Hematopoietic multipotent progenitor cell treated with erythropoietin and hydrocortisone succinate and interleukin-3 and kit ligand, for 6 days (in vitro differentiated cells): ENCODE measurements around the gene HIKESHI.

Source experiments
- DNase-seq: peaks from one replicate; pipeline ENCODE4 v3.0.0-alpha.2; 2015

HIKESHI gene, protein sequence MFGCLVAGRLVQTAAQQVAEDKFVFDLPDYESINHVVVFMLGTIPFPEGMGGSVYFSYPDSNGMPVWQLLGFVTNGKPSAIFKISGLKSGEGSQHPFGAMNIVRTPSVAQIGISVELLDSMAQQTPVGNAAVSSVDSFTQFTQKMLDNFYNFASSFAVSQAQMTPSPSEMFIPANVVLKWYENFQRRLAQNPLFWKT

DNA sequence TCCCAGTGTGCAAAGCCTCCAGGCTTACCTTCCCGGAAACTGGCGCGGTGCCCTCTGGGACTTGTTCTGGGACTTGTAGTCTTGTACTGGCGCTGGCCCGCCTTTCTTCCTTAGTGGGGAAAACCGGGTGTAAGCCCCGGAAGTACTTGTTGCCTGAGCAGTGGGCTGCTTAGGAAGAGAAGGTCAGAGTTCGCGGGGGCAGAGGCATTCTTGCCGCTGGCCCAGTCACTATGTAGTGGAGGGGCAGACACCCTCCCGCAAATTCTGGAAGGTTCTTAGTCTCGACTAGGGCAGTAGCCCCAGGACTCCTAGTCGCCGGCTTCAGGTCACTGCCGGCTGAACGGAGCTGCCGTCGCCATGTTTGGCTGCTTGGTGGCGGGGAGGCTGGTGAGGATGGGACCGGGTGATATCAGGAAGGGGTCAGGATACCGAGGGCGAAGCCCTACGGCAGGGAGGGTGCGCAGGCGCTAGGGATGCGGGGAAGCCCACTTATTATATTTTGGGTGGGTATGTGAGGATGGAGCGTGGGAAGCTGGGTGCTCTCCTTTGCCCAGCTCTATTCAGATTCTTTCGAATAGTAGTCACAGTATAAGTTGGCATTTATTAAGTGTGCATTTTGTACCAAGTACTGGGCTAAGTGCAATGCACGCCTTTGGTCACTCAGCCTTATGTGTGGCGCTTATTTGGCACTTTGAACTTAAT lies at the start of gene HIKESHI:
Gene HIKESHI, plus strand, starts transcription at position 149 of the 702 bp plus-strand sequence. Its CDS starts 209 bp downstream, at position 358.
- DNase-seq, result peak; percentile 99

DNA sequence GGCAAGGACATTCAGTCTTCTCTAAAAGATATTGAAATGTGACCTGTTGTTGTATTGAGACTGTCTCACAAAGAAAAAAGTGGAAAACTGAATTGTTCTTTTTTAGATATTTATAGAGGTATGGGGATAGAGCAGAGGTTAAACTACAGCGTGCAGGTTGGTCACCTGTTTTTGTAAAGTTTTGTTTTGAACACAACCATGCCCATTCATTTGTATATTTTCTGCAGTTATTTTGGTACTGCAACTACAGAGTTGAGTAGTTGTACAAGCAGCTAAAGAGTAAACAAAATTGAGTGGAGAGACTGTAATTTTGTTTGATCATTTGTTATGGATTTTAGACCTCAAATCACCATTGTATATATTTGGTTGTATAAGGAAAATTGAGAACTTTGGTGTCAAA lies 46.1 kb upstream of the HIKESHI start:
- no peak for DNase-seq

DNA sequence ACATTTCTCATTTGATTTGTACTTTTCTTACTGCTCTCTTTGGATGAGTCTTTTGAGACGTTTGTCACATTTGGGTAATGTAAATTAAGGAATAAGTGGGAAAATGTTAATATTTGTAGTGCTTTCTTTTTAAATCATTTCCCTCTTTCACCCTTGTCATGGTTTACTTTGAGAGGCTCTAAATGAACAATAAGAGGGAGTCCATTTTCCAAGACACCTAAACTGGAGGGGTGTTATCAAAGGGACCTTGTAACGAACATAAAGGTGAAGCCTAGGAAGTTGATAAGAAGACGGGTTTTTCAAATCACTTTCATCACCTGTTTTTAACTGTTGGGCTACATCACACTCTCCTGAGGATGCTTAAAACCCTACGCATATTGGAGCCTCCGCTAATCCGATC lies 45.4 kb upstream of the HIKESHI start:
- no peak for DNase-seq

DNA sequence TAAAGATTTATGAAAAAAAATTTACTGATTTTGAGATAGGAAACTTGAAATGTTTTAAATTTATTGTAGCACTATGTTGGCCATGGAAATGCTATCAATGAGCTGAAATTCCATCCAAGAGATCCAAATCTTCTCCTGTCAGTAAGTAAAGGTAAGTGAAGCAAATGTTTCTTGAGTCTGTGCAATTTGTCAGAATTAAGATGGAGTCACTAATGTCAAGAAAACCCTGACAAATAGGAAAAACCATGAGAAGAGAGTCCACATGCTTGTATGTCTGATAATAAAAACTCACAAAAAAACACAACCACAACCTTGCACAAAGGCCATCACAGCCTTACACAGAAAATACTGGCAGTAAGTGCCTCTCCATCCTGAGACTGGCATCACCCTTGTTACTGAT lies 44.6 kb upstream of the HIKESHI start:
- DNase-seq, result no peak

DNA sequence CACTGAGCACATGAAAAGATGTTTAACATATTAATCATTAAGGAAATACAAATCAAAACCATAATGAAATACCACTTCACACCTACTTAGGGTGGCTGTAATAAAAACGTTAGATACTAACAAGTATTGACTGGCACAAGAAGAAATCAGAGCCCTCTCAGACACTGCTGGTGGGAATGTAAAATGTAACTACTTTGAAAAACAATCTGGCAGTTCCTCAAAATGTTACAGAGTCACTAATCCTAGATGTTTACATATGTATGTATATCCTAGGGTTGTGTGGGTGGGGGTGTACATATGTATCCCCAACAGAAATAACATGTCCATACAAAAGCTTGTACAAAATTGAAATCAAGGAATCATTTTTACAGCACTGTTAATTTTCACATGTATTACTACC lies 42.3 kb upstream of the HIKESHI start:
- DNase-seq, result no peak

DNA sequence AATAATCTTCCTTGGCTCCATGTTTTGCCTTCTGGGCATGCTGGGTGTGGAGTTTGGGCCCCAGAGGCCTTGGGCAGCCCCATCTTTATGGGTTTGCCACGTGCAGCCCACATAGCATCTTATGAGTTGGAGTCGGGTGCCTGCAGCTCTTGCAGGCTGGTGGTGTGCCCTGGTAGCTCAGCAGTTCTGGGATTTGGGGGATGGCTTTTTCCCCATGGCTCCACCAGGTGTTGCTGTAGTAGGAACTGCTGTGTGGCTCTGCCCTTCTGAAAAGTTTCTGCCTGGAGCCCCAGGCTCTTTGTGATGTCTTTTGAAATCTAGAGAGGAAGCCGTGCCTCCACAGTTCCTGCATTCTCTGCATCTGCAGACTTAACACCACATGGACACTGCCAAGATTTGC lies 40.7 kb upstream of the HIKESHI start:
- DNase-seq, result no peak

DNA sequence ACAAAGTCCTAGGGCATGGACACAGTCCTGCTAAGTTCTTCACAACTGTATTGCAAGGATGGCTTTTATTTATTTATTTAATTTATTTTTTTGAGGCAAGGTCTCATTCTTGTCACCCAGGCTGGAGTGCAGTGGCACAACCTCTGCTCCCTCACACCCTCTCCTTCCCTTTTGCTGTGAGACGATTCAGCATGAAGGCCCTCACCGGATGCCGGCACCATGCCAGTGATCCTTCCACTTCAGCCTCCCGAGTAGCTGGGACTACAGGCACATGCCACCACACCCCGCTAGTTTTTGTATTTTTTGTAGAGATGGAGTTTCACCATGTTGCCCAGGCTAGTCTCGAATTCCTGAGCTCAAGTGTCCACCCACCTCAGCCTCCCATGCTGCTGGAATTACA lies 39.7 kb upstream of the HIKESHI start:
- no peak for DNase-seq

DNA sequence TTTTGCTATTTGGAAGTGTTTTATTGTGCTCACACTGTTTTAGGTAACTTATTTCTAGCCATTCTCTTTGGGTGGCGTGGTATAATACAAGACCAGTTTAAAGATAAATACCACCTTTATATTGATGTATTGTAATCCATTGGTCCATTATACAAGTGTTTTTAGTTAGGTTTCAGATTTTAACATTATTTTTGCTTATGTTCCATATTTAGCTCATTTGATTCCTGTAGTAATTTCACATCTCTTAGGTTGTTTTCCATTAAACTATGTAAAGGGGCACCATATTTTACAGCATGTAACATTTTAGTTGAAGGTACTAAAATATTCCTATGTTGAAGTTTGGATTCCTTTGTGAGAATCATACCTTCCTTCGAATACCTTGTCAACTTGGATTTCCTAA lies 37.4 kb upstream of the HIKESHI start:
- DNase-seq, result no peak

DNA sequence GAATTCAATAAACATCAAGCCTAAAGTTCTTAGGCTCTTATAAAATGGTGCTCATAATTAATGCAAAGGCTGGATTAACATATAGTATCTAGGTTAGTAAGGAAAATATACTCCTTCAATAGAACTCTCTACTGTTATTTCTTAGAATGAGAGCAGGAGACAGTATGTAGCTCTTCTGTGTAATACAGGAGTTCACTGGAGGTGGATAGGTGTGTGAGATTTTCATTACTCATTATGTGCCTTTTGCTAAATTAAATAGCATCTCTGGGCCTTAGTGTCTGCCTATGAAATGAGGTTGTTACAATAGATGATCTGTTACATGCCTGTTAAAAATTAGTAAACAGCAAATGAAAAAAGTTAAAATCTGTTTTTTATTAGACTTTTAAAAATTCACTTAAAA lies 36.8 kb upstream of the HIKESHI start:
- DNase-seq, result no peak

DNA sequence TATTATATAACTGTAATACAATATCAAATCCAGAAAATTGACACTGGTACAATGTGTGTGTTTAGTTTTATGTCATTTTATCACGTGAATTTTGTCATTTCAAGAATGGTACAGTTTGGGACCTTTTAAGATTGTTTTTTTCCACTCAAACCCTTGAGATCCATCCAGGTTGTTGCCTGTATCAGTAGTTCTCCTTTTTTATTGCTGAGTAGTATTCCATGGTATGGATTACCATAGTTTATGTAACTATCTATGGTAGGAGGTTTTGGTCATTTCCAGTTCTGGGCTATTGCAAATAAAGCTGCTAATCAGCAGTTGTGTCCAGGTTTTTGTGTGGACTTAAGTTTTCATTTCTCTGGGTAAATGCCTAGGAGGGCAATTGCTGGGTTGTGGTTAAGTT lies 32.4 kb upstream of the HIKESHI start:
- DNase-seq, result no peak

DNA sequence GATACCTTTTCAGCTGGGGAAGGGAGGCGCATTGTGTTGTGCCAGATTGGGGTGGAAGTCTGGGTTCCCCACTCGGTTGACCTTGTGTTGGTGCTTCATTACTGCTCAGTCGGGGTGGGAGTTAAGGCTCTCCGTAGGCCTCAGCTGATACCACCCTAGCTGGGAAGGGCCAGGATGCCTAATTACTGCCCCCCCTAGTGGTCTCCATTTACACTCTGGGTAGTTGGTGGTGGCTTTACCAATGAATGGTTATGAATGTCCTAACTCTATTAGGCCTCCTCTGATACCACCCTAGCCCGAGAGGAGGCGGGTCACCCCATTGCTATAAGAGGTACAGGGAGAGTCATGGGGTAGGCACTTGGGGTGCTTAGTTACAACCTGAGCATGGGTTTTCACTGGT lies 27.5 kb upstream of the HIKESHI start:
- DNase-seq, result peak; percentile 36

DNA sequence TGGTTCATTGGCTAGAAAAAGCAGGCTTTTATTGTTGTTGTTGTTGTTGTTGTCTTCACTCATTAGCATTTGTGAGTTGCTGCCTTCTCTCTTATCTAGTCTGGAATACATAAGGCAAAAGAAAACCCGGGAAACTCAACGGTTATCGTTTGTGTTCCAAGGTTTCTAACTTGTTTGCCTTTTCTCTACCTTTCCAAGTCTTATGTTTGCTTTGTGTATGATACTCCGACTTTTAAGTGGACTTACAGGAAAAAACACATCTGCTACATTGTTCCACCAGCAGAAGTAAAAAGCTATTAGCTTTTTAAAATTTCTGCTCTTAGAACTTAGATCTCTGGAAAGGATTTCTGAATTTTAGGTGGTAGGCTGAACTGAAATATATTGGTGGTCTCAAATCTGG lies 27.0 kb upstream of the HIKESHI start:
- no peak for DNase-seq

DNA sequence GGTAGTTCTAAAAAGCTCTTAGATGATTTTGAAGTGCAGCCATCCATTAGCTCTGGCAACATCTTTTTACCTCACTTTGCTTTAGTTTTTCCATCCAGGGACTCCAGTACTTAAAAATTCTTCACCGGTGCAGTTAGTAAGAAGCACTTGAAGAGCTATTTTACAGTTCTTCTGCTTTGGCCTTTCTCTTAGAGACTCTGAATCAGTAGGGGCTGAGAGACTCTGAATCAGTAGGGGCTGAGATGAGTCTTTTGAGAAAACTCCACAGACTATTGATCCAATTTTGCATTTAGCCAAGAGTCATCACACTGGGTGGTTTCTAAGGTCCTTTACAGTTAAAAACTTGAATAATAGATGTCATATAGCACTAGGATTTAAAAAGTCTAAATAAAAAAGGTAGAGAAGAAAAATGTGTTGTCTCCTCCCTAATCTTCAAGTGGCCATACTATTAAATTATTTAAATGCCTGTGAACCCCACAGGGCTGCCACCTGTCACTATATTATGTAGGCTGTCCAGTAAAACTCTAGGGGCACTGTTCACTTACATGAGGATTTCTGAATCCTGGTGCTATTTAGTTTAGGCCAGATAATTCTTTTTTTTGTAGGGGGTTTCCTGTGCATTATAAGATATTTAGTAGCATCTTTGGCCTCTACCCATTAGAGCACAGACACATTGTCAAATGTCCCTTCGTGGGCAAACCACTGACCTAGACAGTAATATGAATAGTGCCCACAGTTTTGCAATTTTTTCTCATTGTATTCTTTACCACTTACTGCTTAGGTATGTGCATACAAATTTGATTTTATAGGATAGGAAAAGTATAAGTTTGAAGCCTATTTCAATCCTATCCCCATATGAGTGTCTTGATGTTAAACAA lies 26.3 kb upstream of the HIKESHI start:
- peak; percentile 30 for DNase-seq

DNA sequence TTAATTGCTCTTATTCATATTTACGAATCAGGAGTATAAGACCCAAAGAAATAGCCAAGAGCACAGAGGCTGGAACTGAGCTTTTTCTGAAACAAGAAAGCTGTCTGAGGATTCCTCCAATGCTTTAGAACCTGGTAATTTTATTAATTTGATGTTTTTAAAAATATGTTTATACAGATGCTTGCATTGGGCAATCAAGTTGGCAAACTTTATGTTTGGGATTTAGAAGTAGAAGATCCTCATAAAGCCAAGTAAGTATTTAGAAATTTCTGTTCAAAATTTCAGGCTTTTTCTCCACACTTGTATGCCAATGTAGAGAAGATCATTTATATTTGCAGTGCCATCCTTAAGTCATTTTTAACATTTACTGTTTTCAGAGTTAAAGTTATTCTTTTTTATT lies 24.3 kb upstream of the HIKESHI start:
- DNase-seq, result no peak

DNA sequence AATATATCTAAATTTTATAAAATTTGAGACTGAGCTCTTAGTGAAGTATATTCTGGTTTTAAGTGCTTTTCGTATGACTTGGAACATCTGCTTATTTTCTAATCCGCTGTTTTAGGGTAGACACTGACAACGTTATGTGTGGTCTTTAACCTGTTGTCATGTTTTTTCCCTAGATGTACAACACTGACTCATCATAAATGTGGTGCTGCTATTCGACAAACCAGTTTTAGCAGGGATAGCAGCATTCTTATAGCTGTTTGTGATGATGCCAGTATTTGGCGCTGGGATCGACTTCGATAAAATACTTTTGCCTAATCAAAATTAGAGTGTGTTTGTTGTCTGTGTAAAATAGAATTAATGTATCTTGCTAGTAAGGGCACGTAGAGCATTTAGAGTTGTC lies 23.8 kb upstream of the HIKESHI start:
- no peak for DNase-seq

DNA sequence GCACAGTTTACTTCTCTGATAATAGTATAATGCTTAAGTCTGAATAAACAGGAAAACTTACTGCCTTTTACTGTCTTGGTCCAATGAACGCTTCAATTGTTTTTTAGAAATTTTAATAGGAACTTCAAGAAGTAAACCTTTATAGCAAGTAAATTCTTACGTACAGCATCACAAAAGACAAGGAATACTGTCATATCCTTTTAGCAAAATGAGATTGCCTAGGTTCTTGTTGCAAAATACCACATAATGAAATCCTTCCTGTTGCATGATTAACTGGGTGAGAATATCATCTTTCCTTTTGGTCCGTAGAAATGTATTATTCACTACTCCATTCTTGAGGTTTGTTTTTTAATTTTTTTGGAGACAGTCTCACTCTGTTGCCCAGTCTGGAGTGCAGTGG lies 22.3 kb upstream of the HIKESHI start:
- no peak for DNase-seq

DNA sequence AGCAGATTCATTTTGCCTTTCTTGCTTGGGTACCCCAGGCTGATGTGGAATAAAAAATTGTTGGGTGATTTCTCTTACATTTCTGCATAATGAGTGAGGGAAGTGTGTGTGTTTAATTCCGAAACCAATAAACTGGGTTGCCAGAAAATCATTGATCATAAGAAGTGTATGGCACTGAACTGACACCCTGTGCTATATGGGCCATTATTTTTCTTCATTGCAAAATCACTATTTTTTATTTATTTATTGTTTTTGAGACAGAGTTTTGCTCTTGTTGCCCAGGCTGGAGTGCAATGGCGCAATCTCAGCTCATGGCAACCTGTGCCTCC lies 14.6 kb upstream of the HIKESHI start:
- no peak for DNase-seq

DNA sequence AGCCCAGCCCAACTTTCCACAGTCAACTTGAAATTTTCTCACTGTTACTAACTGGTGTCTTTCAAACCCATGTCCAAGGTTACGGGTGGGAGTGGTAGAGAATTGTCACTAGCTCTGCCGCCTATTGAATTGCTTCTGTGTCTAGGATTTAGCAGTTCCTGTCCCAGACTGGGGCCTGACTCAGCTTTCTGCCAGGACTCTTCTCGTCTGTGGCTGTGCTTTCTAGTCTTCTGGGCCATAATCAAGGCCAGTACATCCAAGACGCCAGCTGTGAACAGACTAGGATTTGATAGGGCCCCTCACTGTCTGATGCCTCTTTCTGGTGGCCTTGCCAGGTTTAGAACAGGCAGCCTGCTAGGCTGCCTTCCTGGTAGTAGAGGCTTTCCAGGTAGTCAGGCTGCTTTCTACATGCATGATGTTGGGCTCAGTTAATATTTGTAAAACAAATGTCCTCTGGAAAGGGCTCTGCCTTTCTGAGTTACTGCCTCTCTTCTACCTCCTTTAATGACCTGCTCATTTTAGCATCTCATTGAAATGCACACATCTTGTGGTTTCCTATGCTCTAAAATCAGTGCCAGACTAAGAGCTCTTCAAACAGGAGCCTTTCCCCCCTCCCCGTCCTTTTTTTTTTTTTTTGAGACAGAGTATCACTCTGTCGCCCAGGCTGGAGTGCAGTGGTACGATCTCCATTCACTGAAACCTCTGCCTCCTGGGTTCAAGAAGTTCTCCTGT lies 13.1 kb upstream of the HIKESHI start:
- peak; percentile 23 for DNase-seq

DNA sequence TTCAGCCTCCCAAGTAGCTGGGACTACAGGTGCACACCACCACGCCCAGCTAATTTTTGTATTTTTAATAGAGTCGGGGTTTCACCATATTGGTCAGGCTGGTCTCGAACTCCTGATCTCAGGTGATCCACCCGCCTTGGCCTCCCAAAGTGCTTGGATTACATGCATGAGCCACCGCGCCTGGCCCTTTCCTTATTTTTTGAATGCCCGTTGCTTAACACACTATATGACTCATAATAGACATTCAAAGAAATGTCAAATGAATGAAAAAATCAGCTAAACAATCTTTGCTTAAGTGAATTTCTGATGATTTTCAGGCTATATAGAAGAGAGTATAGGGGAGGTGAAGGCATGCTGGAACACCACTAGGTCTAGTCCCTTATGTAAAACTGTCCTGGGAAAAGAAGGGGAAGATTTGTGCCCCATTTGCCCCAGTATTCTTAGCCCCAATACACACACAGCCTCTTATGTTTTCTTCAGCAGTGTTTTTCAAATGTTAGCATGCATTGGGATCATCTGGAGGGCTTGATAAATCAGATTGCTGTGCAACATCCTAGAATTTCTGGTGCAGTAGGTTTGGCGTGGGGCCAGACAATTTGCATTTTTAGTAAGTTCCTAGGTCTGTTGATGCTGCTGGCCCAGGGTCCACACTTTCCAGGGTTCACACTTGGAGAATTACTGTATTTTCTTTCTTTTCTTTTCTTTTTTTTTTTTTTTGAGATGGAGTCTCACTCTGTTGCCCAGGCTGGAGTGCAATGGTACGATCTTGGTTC lies 12.3 kb upstream of the HIKESHI start:
- DNase-seq, result peak; percentile 27

DNA sequence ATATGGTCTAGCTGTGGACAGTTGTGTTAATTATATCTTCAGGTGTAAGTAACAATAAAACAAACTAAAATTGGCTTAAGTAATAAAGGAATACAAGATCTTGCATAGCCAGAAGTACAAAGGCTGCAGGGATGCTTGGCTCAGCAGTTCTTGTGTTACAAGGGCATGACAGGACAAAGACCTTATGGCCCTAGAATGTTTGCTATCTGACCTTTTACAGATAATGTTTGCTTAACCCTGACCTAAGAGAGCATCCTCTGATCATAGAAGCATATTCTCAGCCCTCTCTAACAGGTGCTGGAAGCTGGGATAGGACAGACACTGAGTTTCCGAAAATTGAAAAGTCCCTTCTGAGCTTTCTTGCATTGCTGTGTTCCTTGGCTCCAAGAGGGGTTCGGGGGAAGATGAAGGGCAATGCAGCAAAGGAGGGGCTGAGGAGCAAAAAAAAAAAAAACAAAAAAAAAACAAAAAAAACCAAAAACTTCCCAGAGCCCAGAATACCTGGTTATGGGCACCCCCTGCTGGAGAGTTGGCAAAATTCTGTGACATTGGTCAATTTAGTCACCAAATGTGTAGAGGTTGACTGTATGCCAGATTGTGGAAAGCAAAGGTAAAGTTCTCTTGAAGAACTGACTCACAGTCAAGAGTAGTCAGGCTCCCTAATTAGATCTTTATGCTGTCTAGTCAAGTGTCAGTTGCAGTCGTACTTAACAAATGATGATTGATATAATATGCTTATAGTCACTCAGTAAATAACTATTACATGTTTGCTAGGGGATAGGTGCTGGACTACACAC lies 10.4 kb upstream of the HIKESHI start:
- DNase-seq, result peak; percentile 90

DNA sequence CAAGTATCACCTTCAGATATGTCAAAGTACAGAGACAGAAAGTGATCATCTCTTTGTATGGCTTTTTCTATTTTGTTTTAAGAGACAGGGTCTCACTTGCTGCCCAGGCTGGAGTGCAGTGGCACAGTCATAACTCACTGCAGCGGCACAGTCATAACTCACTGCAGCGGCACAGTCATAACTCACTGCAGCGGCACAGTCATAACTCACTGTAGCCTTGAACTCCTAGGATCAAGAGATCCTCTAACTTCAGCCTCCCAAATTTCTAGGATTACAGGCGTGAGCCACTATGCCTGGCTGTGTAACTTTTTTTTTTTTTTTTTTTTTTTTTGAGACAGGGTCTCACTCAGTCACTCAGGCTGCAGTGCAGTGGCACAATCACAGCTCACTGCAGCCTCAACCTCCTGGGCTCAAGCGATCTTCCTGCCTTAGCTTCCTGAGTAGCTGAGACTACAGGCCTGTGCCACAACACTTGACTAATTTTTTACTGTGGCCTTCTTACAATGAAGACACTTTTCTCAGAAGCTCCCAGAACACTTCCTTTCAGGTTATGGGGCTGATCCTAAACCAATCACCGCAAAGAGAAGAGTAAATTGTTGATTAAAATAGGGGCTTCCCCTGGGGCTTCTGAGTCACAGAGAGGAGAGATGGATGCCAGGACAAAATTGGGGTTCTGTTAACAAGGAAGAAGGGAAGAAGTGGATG lies 9.0 kb upstream of the HIKESHI start:
- no peak for DNase-seq
